BE2C (cell line): ENCODE data around the gene TEX29.

Source experiments
- DNase-seq: peaks from one replicate; pipeline ENCODE4 v3.0.0-alpha.2; 2020
- H3K27me3 ChIP-seq: fragments of 250-450 bp; sonication (Bioruptor Pico); 2 replicates; pipeline ENCODE4 v1.5.1; 2020; ENCODE audit warnings: mild to moderate bottlenecking
- H3K36me3 ChIP-seq: fragments of 250-450 bp; sonication (Bioruptor Pico); 2 replicates; pipeline ENCODE4 v1.5.1; 2020; ENCODE audit warnings: mild to moderate bottlenecking
- H3K4me1 ChIP-seq: fragments of 250-450 bp; sonication (Bioruptor Pico); 2 replicates; pipeline ENCODE4 v1.5.1; 2020
- H3K4me3 ChIP-seq: 2 replicates; pipeline ENCODE4 v1.5.1; 2011; ENCODE audit warnings: low read depth, low read length
- H3K9me3 ChIP-seq: fragments of 250-450 bp; sonication (Bioruptor Pico); 2 replicates; pipeline ENCODE4 v1.5.1; 2020
- TF ChIP-seq, protein P1 (sequence below): IDR thresholded peaks from 2 replicates; pipeline ENCODE4 v1.5.1; 2012; ENCODE audit warnings: mild to moderate bottlenecking, low read depth, low read length

Gene TEX29

GRCh38 chr13:111282425-111282824, 38.0 kb upstream of the TEX29 start:
- H3K4me1 ChIP-seq, result no peaks in the 10 kb centered on the region
- no peaks in the 10 kb centered on the region for H3K27me3 ChIP-seq
- H3K9me3 ChIP-seq, result no peaks in the 10 kb centered on the region
- H3K36me3 ChIP-seq, result peaks cover 32% of the 10 kb centered on the region
- no peak for DNase-seq
- TF ChIP-seq, protein P1, sequence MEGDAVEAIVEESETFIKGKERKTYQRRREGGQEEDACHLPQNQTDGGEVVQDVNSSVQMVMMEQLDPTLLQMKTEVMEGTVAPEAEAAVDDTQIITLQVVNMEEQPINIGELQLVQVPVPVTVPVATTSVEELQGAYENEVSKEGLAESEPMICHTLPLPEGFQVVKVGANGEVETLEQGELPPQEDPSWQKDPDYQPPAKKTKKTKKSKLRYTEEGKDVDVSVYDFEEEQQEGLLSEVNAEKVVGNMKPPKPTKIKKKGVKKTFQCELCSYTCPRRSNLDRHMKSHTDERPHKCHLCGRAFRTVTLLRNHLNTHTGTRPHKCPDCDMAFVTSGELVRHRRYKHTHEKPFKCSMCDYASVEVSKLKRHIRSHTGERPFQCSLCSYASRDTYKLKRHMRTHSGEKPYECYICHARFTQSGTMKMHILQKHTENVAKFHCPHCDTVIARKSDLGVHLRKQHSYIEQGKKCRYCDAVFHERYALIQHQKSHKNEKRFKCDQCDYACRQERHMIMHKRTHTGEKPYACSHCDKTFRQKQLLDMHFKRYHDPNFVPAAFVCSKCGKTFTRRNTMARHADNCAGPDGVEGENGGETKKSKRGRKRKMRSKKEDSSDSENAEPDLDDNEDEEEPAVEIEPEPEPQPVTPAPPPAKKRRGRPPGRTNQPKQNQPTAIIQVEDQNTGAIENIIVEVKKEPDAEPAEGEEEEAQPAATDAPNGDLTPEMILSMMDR, result no peak
- H3K4me3 ChIP-seq, result no peak overlapping the region

- no peaks in the 10 kb centered on the region for H3K27me3 ChIP-seq
- H3K9me3 ChIP-seq, result no peaks in the 10 kb centered on the region
- DNase-seq, result no peak
- H3K4me3 ChIP-seq, result no peak overlapping the region
- H3K4me1 ChIP-seq, result no peaks in the 10 kb centered on the region
- TF ChIP-seq, protein P1, result no peak
- peaks cover 35% of the 10 kb centered on the region for H3K36me3 ChIP-seq
Measured at GRCh38 chr13:111282997-111283396, 37.4 kb upstream of the TEX29 start.

GRCh38 chr13:111283457-111283856, 37.0 kb upstream of the TEX29 start:
- Histone ChIP-seq H3K4me1 (no peaks in the 10 kb centered on the region), H3K4me3 (no peak overlapping the region), H3K9me3 (no peaks in the 10 kb centered on the region), H3K27me3 (no peaks in the 10 kb centered on the region), H3K36me3 (peaks cover 32% of the 10 kb centered on the region)
- no peak for DNase-seq
- TF ChIP-seq, protein P1, result no peak

- H3K4me3 ChIP-seq, result no peak overlapping the region
- H3K9me3 ChIP-seq, result no peaks in the 10 kb centered on the region
- no peaks in the 10 kb centered on the region for H3K27me3 ChIP-seq
- DNase-seq, result no peak
- H3K4me1 ChIP-seq, result no peaks in the 10 kb centered on the region
- TF ChIP-seq, protein P1, result no peak
- peaks cover 32% of the 10 kb centered on the region for H3K36me3 ChIP-seq
Measured at GRCh38 chr13:111283991-111284390, 36.5 kb upstream of the TEX29 start.

GRCh38 chr13:111284565-111284964, 35.9 kb upstream of the TEX29 start:
- H3K36me3 ChIP-seq, result peaks cover 32% of the 10 kb centered on the region
- H3K4me1 ChIP-seq, result no peaks in the 10 kb centered on the region

GRCh38 chr13:111286162-111286561, 34.3 kb upstream of the TEX29 start:
- Histone ChIP-seq H3K36me3 (peaks cover 29% of the 10 kb centered on the region), H3K4me1 (no peaks in the 10 kb centered on the region), H3K9me3 (no peaks in the 10 kb centered on the region), H3K27me3 (no peaks in the 10 kb centered on the region), H3K4me3 (no peak overlapping the region)
- TF ChIP-seq, protein P1, result 0 out of 2 replicates have a peak, but pooled peaks have one; percentile 3
- DNase-seq, result no peak

More at GRCh38 chr13:111284565-111284964, 35.9 kb upstream of the TEX29 start:
- H3K4me3 ChIP-seq, result no peak overlapping the region
- no peaks in the 10 kb centered on the region for H3K27me3 ChIP-seq
- TF ChIP-seq, protein P1, result no peak
- H3K9me3 ChIP-seq, result no peaks in the 10 kb centered on the region
- no peak for DNase-seq
